Thyroid gland (tissue), 4 donors: ENCODE data around the gene CXorf58. TPM values are rescaled to one million over a fixed set of nuclear protein-coding genes. Genes with fewer than 3 reads are reported as not detected.

Experiments used
- DNase-seq, 2 donors: peaks; one replicate each; pipeline ENCODE4 v3.0.0-alpha.2; 2019
- H3K27ac ChIP-seq, 3 donors: fragments of 200-600 bp; sonication (generic); 1 replicate in 2 of 3; 2 replicates in 1 of 3; pipeline ENCODE4 v1.5.1; 2016 to 2019; ENCODE audit warnings: mild to moderate bottlenecking in 1 of 3, moderate library complexity in 1 of 3
- H3K27me3 ChIP-seq: fragments of 200-600 bp; sonication (generic); one replicate; pipeline ENCODE4 v1.5.1; 2019
- H3K36me3 ChIP-seq, 2 donors: fragments of 200-600 bp; sonication (generic); one replicate each; pipeline ENCODE4 v1.5.1; 2016 to 2019
- H3K4me1 ChIP-seq, 2 donors: fragments of 200-600 bp; sonication (generic); one replicate each; pipeline ENCODE4 v1.5.1; 2017 to 2019
- H3K4me3 ChIP-seq, 3 donors: fragments of 200-600 bp; sonication (generic); replicated peaks in 1 of 3; 1 replicate in 2 of 3; 2 replicates in 1 of 3; pipeline ENCODE4 v1.5.1; 2016; ENCODE audit warnings: mild to moderate bottlenecking in 1 of 3
- H3K9me3 ChIP-seq: fragments of 200-600 bp; sonication (generic); one replicate; pipeline ENCODE4 v1.5.1; 2017
- POLR2A ChIP-seq, 2 donors: fragments of 450-650 bp; IDR thresholded peaks; one replicate each; pipeline ENCODE4 v1.6.1; 2017; ENCODE audit warnings: antibody characterized with exemption in 2 of 2, mild to moderate bottlenecking in 2 of 2, moderate library complexity in 1 of 2
- WGBS, 2 donors: methylation state at CpG; one replicate each; pipeline ENCODE4 v1.1.5; 2017; 5-methylcytosine and 5-hydroxymethylcytosine counted together
- intact Hi-C: fragments of 100-400 bp; cut with DNase I; formaldehyde crosslinking; loops from one replicate; pipeline ENCODE4 v1.15.1; 2023
- total RNA-seq, 4 donors: library from RNA; depleted of rRNA; stranded (reverse); fragments of >200 nt; gene quantifications; one replicate each; pipeline ENCODE4 v1.2.3, GENCODE V29; 2016
- TF ChIP-seq, protein P1 (sequence below), 6 experiments: fragments of 200-600 bp in 3 of 6; fragments of 450-650 bp in 3 of 6; sonication (generic) in 3 of 6; IDR thresholded peaks; one replicate each; pipeline ENCODE4 v1.5.1; 2016 to 2019; ENCODE audit warnings: antibody characterized with exemption in 6 of 6, mild to moderate bottlenecking in 2 of 6, inconsistent platforms in 1 of 6, moderate library complexity in 1 of 6

The CXorf58 gene
- total RNA-seq, 4 donors from 2014 or later = 0.40 TPM; not detected in 3

DNA sequence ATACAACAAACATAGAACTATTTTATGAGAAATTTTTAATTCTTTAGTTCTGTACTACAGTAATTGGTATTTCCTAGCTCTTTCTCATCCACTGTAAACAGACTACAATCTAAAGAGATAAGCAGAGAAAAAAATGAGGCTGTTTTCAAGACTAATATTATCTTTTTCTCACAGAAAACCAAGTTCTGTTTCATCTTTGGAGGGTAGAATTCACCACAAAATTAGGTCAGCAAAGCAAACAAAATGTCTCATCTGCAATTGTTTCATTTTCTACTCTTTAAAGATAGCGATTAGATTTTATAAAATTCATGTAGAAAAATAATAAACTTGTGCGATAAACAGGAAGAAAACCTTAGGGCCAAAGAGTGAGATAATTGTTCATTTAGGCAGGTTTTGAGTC lies 10.8 kb upstream of the CXorf58 start:
- TF ChIP-seq POLR2A (IDR thresholded peaks at IDR 0.05) = no peak
- TF ChIP-seq, protein P1, sequence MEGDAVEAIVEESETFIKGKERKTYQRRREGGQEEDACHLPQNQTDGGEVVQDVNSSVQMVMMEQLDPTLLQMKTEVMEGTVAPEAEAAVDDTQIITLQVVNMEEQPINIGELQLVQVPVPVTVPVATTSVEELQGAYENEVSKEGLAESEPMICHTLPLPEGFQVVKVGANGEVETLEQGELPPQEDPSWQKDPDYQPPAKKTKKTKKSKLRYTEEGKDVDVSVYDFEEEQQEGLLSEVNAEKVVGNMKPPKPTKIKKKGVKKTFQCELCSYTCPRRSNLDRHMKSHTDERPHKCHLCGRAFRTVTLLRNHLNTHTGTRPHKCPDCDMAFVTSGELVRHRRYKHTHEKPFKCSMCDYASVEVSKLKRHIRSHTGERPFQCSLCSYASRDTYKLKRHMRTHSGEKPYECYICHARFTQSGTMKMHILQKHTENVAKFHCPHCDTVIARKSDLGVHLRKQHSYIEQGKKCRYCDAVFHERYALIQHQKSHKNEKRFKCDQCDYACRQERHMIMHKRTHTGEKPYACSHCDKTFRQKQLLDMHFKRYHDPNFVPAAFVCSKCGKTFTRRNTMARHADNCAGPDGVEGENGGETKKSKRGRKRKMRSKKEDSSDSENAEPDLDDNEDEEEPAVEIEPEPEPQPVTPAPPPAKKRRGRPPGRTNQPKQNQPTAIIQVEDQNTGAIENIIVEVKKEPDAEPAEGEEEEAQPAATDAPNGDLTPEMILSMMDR (IDR thresholded peaks at IDR 0.05) = no peak
- Histone ChIP-seq H3K27me3 (no peaks in the 10 kb centered on the region), H3K4me3 (no peak overlapping the region), H3K27ac (no peak overlapping the region), H3K4me1 (peaks cover 1 to 34% of the 10 kb centered on the region in 2 donors), H3K9me3 (no peaks in the 10 kb centered on the region), H3K36me3 (no peaks in the 10 kb centered on the region)
- 70 to 88% methylated on average over 2 of the region's 2 CpGs for WGBS, 2 donors
- intact Hi-C loops = no loop called here
- no peak for DNase-seq

DNA sequence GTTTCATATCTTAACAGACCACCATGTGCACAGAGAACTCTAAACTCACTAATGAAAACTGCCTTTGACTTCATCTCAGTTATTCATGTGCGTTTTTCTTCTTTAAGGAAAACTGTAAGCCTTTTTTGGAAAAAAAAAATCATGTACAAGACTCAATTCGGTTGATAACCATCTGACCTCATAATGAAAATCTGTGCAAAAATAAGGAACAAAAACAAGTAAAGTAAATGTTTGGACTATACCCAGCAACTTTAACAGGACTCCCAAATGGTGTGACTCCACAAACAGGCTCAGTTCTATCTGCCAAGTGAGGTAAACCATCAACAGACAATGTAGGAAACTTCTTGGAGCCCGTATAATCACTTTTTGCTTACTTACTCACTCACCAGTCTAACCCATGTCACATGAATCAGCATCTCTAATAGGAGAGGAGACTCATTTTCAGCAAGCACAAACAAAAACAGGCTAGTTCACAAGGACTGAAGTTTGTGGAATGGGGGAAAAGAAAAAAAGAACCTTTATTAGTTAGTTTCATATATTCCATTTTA lies 9.3 kb upstream of the CXorf58 start:
- Histone ChIP-seq H3K4me1 (peaks cover 5 to 38% of the 10 kb centered on the region in 2 donors), H3K36me3 (no peaks in the 10 kb centered on the region), H3K4me3 (no peak overlapping the region), H3K27me3 (no peaks in the 10 kb centered on the region), H3K9me3 (no peaks in the 10 kb centered on the region), H3K27ac (peak overlapping the region in 2 of 3 donors; percentile 38 to 45)
- intact Hi-C loops = no loop called here
- TF ChIP-seq POLR2A (IDR thresholded peaks at IDR 0.05) = no peak
- TF ChIP-seq, protein P1 (IDR thresholded peaks at IDR 0.05) = no peak
- WGBS, 2 donors = 70 to 71% methylated on average over 3 of the region's 3 CpGs
- DNase-seq = no peak

- H3K4me3 ChIP-seq = no peak overlapping the region
- DNase-seq = no peak
- TF ChIP-seq, protein P1 (IDR thresholded peaks at IDR 0.05) = no peak
- no peak for TF ChIP-seq POLR2A (IDR thresholded peaks at IDR 0.05)
- intact Hi-C loops = loop anchor here (5.0 kb wide), 1 partner anchor 208 kb away; no protein-coding TSS in a partner anchor
- no peaks in the 10 kb centered on the region for H3K36me3 ChIP-seq
- H3K27me3 ChIP-seq = no peaks in the 10 kb centered on the region
- peaks cover 5 to 38% of the 10 kb centered on the region in 2 donors for H3K4me1 ChIP-seq
- peak overlapping the region; percentile 33 to 66 (median 55) for H3K27ac ChIP-seq
- WGBS, 2 donors = 66 to 67% methylated on average over 10 to 12 of the region's 12 CpGs
- no peaks in the 10 kb centered on the region for H3K9me3 ChIP-seq
Observed at GRCh38 chrX:23900220-23900797, 7.5 kb upstream of the CXorf58 start.

- DNase-seq = no peak
- H3K36me3 ChIP-seq = no peaks in the 10 kb centered on the region
- H3K4me3 ChIP-seq = no peak overlapping the region
- H3K4me1 ChIP-seq = peaks cover 5 to 38% of the 10 kb centered on the region in 2 donors
- 83 to 98% methylated on average over 3 of the region's 3 CpGs for WGBS, 2 donors
- H3K9me3 ChIP-seq = no peaks in the 10 kb centered on the region
- H3K27ac ChIP-seq = peak overlapping the region; percentile 33 to 66 (median 55)
- no peaks in the 10 kb centered on the region for H3K27me3 ChIP-seq
- intact Hi-C loops = loop anchor here (5.0 kb wide), 1 partner anchor 209 kb away; no protein-coding TSS in a partner anchor
- TF ChIP-seq, protein P1 (IDR thresholded peaks at IDR 0.05) = no peak
- no peak for TF ChIP-seq POLR2A (IDR thresholded peaks at IDR 0.05)
Observed at GRCh38 chrX:23901060-23901459, 6.7 kb upstream of the CXorf58 start.

DNA sequence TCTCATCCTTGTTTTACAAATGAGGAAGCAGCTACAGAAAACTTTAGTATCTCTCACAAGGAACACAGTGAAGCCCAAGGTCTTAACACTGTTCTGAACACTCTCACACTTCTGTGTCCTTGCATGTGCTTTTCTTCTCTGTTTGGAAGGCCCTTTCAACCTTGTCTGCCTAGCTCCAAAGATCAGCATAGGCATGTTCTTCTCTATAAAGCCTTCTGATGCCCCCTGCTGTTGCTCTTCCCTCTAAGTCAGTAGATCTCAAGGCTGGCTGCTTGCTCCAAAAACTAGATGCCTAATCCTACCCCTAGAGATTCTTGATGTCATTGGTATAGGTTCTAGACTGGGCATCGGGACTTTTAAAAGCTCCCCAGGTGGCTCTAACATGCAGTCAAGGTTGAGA lies 6.0 kb upstream of the CXorf58 start:
- no peak overlapping the region for H3K4me3 ChIP-seq
- no peaks in the 10 kb centered on the region for H3K27me3 ChIP-seq
- peaks cover 5 to 38% of the 10 kb centered on the region in 2 donors for H3K4me1 ChIP-seq
- DNase-seq = peak; percentile 51 to 57
- H3K36me3 ChIP-seq = no peaks in the 10 kb centered on the region
- peak overlapping the region; percentile 55 to 66 (median 57) for H3K27ac ChIP-seq
- no peak for TF ChIP-seq POLR2A (IDR thresholded peaks at IDR 0.05)
- TF ChIP-seq, protein P1 (IDR thresholded peaks at IDR 0.05) = peak in 5 of 6 experiments; percentile 15 to 79 (median 65)
- WGBS, 2 donors = 18 to 20% methylated on average over 1 of the region's 1 CpG
- intact Hi-C loops = loop anchor here (5.0 kb wide), 1 partner anchor 210 kb away; no protein-coding TSS in a partner anchor
- H3K9me3 ChIP-seq = no peaks in the 10 kb centered on the region
